HG03045 (cell line): Measurements from ENCODE around the gene KCNC3.
A peak's percentile ranks its signal among the peaks of the same experiment; 100 is the strongest.
"Not testable (repeated sequence)": the region's sequence is repeated elsewhere in the genome, so short reads cannot be mapped to it uniquely, and the experiment has no call there.

Source experiments
- ATAC-seq: cut with Tn5 transposase; IDR thresholded peaks from one replicate; pipeline ENCODE4 v1.9.1; 2021; ENCODE audit warnings: mild to moderate bottlenecking, moderate library complexity; ENCODE audit not compliant: unreplicated experiment

The KCNC3 gene

DNA sequence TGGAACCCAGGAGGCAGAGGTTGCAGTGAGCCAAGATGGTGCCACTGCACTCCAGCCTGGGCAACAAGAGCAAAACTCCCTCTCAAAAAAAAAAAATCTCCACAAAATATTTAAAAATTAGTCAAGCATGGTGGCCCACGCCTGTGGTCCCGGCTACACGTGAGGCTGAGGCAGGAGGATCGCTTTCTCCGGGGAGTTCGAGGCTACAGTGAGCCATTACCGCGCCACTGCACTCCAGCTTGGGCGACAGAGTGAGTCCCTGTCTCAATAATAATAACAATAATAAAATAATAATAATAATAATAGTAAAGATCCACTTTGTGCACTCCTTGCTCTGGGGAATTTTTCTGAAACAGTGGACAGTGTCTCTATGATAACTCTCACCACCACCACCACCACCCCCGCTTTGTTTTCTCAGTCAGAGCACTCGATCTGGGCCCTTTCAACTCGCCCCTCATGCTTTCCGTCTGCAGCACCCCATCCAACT, 27.6 kb upstream of the KCNC3 start:
- no peak for ATAC-seq

DNA sequence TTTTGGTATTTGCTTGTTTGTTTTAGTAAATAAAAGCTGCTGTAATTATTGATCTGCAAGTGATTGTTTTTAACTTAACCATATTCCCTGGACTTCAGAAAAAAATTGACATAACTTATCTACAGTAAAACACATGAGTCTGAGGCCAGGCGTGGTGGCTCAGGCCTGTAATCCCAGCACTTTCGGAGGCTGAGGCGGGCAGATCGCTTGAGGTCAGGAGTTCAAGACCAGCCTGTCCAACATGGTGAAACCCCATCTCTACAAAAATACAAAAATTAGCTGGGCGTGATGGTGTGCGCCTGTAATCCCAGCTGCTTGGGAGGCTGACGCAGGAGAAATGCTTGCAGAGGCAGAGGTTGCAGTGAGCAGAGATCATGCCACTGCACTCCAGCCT, 24.3 kb upstream of the KCNC3 start:
- not testable (repeated sequence) for ATAC-seq

DNA sequence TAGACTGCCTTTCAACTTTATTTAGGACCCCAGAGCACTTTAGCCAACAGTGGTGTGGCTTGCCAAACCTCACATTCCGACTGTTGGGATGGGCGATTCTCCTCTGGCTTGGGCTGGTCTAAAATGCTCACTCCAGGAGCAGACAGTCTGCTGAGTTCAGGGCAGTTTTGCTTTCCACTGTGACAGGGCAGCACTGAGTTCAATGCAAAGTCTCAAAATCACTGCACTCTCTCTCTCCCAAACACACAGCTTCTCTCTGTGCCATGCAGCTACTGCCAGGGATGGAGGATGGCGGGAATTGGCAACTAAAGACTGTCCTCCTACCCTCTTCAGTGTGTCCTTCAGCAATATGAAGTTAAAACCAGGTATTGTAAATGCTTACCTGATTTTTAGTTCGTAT, 23.1 kb upstream of the KCNC3 start:
- no peak for ATAC-seq

DNA sequence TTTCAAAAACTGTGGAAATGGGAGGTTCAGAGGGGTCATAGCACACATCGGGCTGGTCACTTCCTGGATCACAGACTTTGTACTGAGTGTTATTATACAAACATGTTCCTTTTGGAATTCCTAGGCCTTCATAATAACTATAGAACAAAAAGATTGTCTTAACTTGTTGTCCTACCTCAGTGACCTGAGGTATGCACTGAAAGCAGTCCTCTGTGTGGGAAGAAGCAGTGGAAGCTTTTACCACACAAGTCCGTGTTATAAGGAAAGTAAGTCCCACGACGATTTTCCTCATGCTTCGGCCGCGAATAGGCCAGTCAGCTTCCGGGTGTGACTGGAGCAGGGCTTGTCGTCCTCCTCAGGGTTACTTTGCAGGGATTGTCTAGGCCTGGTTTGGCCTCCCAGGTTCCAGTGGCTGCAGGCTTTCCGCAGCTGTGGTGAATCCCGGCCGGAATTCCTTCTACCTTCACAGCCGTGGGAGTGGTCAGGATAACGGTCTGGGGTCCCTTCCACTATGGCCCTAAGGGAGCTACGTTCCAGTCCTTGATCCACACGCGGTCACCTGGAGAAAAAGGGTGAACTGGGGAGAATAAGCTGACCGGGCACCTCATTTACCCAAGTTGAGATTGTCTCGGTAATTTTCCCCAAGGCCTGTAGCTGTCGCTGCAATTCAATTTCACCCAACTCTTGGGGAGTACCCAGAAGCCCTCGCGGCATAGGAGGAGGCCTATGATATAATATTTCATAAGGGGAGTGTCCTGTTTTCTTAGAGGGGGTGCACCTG, 20.3 kb upstream of the KCNC3 start:
- ATAC-seq, result no peak

DNA sequence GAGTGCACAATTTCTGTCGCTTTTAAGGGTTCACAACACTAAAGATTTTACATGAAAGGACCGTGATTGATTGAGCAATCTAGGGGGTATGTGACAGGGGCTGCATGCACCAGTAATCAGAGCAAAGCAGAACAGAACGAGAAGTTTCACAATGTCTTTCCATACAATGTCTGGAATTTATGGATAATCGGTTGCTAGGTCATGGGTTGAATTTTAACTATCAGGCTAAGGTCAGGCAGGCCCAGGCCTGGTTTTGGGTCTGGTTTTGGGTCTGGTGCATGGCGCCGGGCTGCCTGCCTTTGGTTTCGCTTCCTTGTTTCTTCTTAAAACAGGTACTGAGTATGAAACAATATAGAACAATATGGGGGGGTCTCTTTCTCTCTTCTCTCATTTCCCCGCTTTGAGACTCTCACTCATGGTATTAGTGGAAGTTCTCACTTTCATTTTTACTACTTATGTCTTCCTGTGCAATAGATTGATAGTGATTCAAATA, 18.0 kb upstream of the KCNC3 start:
- not testable (repeated sequence) for ATAC-seq

DNA sequence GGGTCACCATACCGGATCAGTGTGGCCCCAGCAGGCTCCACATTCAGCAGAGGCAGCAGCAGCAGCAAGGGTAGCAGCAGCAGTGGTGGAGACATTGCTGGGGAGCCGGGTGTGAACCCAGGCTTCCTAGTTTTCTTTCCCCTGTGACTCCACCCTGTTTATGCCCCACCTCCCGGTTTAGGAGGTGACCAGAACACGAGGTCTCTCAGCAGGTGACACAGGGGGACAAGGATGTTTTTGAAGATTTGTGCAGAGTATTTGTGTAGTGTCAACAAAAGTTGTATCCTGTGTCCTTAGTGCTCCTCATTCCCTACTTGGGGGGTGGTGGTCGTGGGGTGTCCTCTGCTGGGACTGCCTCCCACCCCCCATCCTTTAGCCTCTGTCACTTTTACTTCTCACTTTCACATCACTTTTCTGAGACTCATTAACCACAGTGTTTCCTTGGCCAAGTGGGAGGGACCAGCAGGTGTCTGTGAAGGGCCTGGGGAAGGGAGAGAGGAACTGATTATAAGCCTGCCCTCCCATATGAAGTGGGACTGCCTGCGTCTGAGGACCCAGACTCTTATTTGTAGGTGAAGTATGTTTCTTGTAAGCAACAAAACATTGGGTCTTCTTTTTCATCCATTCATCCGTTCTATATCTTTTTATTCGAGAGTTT, 15.6 kb upstream of the KCNC3 start:
- no peak for ATAC-seq

DNA sequence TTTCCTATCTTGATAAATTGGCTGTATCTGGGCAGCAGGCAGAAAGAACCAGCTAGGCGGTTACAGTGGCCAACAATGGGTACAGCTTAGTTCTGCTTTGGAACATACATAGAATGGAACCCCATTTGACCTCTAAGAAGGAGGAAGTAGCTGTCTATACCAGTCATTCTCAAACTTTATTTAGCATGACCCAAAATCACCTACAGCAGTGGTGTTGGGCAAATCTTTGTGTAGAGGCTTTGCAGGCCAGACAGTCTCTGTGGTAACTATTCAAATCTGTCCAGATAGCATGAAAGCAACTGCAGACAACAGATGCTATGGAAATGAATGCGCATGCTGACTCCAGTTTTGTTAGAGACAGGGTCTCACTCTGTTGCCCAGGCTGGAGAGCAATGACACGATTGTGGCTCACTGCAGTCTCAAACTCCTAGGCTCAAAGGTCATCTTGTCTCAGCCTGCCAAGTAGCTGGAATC, 12.0 kb upstream of the KCNC3 start:
- ATAC-seq, result peak; percentile 48

DNA sequence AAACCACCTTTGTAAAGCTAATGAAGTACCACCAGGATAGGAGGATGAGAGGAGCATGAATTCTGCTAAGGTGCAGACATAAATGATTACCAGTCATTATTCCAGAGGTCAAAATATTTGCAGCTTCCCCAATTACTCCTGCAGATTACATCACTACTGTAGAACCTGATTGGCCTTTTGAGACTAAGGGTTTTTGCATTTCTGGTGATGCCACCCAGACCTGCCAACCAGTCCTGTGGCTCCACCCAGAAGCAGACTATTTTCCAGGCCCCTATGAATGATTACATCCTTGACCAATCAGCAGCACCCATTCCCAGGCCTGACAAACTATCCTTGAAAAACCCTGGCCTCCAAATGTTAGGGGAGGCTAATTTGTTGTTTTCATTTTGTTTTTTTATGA, 11.2 kb upstream of the KCNC3 start:
- ATAC-seq, result no peak

DNA sequence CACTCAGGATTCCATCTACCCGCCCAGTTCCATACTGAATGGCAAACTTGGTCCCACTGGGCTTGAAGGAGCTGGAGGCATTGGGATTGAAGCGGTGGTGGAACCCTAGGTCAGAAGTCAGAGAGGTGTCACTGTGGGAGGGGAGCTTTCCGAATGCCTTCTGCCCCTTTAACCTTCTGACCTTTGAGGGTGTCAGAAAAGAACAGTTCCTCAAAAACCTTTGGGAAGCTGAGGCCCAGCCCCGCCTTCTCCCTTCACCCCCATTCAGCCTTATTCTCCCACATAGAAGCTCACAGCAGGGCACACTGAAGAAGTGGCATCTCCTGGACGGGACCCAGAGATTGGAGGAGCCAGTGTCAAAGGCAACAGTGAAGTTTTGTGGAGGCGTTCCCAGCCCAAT, 7.9 kb upstream of the KCNC3 start:
- not testable (repeated sequence) for ATAC-seq

DNA sequence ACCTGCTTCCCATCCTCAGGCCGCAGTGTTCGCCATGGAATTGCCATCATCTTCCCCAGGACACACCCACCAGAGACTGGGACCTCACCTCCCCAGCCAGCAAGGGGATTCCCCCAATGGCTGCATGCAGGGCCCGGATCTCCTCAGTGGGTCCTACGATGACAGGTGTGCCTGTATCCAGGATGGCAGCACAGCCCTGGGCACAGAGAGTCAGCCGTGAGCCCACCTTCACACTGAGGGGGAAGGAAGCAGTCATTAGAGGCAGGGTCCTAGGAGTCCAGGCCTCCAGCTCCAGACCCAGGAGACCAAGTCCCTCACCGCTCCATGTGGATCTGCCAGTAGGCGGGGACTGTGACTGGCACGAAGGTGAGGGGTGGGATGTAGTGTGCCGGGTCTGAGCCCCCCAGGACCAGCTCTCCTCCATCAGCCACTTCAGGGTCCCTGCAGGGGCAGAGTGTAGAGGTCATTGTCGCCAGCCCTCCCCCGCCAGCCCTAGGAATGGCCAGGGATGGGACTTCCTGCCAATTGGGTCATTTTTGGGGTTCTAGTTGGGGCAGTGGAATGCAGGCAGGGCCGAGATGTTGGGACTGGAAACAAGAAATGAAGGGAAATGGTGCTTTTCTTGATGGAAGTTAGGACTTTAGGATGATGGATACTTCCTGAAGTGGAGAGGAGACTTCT, 5.7 kb upstream of the KCNC3 start:
- no peak for ATAC-seq

DNA sequence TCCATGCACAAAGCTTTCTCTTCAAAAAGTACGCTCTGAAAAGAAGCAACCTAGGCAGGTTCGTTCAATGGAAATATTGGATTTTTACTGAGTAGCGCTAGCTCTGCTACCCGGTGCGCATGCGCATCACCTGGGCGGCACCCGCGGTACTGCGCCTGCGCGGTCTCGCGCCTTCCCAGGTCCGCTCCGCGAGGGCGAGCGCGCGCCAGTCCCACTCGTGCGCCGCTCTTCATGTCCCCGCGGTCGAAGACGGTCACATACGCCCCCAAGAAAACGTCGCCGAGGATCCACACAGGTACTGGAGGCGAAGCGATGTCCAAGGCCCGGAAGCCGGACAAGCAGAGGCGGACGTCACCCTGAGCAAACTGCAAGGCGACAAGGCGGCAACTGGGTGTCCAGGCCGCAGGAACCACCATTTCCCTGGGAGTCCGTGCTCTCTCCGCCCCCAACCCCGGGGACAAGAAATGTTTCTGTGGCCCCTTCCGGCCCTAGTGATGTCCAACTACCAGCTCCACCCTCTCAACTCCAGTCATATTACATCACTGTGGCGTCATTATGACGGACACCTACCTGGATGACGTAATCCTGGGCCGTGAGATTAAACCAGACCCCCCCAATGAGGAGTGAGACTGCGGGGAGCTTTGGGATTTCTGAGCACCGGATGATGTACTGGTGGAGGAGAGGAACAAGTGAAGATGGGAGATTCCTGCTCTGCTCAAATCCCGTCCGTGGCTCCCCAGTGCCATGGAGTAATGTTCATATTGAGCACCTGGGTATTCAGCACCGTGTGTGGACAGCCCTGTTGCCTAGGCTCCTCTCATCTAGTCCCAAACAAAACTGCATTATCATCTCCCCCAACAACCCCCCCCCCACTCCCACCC, 4.8 kb upstream of the KCNC3 start:
- ATAC-seq, result peak; percentile 29

DNA sequence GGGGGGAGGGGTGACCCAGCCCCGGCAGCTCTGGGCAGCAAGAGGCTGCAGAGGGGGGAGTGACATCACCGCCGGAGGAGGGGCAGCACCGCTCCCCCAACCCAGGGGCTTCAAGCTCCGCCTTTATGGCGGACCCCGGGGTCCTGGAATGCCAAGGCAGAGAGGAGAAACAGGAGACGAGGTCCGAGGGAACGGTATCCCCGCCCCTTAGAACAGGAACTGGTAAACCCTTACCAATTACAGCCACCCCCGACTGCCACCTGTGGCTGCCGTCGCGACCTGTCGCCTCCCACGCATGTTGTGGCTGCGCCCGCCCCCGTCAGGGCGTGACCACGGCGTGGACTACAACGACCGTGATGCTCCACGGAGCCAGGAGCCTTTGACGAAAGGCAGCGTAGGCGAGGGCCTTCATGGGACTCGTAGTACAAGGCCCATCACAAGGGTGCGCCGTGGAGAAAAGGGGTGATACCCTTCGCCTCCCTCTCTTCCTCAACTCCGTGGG, 4.1 kb upstream of the KCNC3 start:
- ATAC-seq, result peak; percentile 44

DNA sequence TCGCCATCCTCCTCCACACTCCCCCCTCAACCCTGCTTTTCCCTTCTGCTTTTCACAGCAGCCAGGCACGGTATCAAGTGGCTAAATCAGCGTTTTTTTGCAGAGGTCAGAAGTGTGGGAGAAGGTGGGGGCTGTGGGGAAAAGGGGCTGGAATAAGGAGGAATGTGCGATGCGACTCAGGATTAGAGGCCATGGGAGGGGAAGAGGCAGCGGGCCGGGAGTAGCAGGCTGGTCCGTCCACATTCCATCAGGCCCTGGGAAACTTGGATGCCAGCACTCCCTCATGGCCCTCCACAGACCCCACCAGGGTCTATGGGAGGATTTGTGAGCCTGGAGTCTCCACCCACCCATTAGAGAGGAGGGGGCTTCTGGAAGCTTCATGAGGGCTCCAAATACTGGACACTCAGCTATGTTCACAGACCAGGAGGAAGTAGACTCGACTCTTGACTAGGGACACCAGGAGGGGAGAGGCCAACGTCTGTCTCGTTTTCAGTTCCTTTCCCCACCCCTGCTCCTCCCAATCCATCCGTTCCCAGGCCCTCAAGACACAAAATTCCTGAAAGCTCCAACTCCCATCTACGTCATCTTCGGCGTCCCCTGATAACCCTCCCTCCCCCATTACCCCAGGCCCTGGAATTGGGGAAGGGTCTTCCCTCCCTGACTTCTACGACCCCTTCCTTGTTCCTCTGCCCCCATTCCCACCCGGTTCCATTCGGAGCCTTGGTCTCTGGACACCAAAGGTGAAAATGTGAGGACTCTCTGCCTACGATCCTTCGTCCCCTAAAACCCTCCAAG, 3.3 kb upstream of the KCNC3 start:
- no peak for ATAC-seq

DNA sequence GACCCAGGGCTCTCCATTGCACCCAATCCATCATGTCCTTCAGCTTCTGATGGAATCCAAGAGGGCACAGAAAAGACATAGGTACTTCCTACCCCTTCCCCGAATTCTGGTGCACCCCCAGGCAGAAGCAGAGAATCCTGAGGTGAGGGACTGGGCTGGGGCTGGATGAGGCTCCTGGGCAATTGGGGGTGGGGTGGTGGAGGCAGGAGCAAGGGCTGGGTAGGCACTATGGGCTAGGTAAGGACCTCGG, 2.7 kb upstream of the KCNC3 start:
- no peak for ATAC-seq

DNA sequence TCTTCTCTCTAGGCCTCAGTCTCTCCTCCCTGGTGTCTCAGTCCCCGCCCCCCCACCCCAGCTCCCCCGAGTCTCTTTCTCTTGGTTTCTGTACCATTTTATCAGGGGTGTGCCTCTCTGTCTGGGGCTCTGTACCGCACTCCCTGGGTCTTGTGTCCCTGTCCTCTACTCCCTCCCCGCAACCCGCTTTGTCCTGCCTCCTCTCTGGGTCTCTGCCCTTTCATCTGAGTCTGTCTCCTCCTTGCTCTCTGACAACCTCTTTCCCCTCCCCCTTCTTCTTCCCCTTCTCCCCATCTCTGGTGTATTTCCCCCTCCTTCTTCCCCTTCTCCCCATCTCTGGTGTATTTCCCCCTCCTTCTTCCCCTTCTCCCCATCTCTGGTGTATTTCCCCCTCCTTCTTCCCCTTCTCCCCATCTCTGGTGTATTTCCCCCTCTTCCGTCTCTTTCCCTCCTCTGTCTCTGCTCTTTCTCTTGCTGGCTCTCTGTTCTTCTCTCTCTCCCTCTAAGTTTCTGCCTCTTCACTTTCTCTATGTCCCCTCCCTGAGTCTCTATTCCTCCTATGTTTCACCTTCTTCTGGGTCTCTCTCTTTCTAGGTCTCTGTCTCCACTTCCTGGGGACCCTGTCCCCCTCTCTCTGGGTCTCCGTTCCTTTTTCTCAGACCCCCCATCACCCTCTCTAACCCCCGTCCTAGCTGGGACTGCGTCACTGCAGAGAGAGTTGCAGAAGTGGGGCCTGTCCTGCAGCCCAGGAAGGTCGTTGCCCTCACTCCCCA, 2.2 kb upstream of the KCNC3 start:
- no peak for ATAC-seq

DNA sequence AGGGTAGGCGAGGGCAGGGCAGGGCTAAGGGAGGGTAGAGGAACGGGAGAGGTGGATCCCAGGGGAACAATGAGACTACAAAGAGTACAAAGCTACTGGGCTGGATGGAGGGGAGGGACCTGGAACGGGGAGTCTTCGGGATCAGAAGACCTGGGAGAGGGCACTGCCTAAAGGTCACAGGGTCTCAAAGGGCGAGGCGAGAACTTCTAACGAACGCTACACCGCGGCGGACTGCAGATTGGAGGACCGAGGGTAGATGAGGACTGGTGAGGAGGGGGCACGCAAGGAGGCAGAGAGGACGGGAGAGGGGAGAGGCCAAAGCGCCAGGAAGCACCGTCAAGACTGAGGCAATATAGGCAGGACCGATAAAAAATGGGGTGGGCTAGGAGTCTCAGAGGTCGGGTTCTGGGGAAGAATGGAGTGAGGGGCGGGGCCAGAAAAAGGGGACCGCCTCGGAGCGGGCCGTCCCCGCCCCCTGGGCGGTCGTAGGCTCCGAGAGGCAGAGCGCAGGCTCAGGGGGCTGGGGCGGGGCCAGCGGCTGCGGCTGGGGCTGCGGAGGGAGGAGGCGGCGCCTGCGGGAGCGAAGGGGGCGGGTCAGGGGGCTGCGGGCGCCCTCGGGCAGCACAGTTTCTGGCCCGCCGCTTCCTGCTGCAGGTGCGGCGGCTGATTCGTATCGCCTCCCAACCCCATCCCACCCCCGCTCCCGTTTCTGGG, 1.3 kb upstream of the KCNC3 start:
- peak; percentile 26 for ATAC-seq

DNA sequence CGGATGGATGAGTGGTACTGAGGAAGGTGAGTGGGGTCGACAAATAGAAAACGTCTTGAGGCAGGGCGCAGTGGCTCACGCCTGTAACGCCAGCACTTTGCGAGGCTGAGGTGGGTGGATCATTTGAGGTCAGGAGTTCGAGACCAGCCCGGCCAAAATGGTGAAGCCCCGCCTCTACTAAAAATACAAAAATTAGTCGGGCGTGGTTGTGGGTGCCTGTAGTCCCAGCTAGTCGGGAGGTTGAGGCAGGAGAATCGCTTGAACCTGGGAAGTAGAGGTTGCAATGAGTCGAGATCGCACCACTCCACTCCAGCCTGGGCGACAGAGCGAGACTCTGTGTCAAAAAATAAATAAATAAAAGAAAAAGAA, 733 bp upstream of the KCNC3 start:
- ATAC-seq, result not testable (repeated sequence)

DNA sequence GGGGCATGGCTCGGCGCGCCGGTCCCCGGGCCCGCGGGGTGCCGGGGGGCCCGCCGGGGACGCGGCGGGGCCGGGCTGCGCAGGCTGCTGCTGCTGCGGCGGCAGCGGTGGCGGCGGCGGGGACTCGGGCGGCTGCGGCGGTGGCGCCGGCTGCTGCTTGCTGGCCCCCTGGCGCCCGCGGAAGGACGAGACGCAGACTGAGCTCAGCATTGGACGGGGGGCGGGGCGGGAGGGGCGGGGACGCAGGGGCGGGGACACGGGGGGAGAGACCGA, 368 bp downstream of the KCNC3 start:
- peak; percentile 11 for ATAC-seq
